Loucy (cell line): ENCODE results near the gene ESRRA.

Experiments
- EZH2phosphoT487 ChIP-seq: fragments of 200-600 bp; IDR thresholded peaks from 2 replicates; pipeline ENCODE4 v1.6.1; 2018; ENCODE audit warnings: antibody characterized with exemption, mild to moderate bottlenecking, moderate library complexity, borderline replicate concordance
- TF ChIP-seq, protein P1 (sequence below): fragments of 200-600 bp; sonication (generic); conservative IDR thresholded peaks from 2 replicates; pipeline ENCODE4 v1.5.1; 2014; ENCODE audit warnings: mild to moderate bottlenecking, antibody characterized with exemption, low read length

DNA sequence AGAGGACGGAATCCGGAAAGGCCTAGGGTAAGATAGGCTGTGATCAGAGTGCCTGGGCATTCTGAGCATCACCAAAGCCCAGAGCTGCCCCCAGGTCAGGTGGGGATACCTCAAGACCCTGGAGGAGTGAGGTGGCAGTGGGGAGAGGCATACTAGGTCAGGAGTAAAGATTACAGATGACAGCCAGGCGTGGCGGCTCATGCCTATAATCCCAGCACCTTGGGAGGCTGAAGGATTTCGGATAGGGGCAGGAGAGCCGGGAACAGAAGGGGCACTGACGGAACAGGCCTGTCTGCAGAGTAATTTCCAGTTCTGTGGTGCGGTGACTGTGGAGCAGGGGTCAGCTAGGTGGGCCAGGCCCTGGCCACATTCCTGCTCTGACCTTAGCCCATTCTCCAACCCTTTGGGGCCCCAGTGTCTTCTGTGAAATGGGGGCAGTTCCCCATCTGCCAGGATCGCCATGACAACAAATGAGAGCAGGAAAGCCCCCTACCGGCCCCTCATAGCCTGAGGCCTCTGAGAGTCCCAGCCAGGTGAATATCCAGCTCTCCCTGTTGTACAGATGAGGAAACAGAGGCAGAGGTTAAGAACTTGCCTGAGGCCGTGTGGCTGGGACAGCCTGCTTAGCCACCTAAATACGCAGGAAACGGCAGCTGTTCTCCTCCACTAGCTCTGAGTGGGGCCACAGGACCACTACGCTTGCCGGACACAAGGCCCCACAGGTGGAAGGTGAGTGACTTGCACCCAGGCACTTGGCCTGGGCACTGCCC, 30.1 kb upstream of the ESRRA start:
- TF ChIP-seq, protein P1, sequence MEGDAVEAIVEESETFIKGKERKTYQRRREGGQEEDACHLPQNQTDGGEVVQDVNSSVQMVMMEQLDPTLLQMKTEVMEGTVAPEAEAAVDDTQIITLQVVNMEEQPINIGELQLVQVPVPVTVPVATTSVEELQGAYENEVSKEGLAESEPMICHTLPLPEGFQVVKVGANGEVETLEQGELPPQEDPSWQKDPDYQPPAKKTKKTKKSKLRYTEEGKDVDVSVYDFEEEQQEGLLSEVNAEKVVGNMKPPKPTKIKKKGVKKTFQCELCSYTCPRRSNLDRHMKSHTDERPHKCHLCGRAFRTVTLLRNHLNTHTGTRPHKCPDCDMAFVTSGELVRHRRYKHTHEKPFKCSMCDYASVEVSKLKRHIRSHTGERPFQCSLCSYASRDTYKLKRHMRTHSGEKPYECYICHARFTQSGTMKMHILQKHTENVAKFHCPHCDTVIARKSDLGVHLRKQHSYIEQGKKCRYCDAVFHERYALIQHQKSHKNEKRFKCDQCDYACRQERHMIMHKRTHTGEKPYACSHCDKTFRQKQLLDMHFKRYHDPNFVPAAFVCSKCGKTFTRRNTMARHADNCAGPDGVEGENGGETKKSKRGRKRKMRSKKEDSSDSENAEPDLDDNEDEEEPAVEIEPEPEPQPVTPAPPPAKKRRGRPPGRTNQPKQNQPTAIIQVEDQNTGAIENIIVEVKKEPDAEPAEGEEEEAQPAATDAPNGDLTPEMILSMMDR = no peak
- no peak for TF ChIP-seq EZH2phosphoT487
